Measurements from ENCODE around the gene SMAD6.

Gene SMAD6

GRCh38 chr15:66777596-66778313 lies 75.7 kb downstream of the SMAD6 start:
- DNase-seq = no peak

DNA sequence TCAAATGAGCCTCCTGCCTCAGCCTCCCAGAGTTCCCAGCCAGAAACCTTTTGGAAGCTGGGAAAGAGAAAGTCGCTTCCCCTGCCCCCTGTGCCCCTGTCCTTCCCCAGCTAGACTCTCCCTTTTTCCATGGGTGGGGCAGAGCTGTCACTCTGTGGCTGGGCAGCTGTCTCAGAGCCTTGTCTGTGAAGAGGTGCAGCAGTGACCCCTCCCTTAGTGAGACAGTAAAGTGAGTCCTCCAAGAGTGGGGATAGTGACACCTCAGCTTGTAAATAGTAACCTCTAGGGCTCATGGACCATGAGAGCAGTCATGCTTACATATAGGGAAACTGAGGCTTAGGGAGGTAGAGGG lies 76.3 kb downstream of the SMAD6 start:
- DNase-seq = no peak

- no peak for DNase-seq
Observed at GRCh38 chr15:66778716-66779115, 76.7 kb downstream of the SMAD6 start.

GRCh38 chr15:66779331-66780009 lies 77.4 kb downstream of the SMAD6 start:
- DNase-seq = no peak

DNA sequence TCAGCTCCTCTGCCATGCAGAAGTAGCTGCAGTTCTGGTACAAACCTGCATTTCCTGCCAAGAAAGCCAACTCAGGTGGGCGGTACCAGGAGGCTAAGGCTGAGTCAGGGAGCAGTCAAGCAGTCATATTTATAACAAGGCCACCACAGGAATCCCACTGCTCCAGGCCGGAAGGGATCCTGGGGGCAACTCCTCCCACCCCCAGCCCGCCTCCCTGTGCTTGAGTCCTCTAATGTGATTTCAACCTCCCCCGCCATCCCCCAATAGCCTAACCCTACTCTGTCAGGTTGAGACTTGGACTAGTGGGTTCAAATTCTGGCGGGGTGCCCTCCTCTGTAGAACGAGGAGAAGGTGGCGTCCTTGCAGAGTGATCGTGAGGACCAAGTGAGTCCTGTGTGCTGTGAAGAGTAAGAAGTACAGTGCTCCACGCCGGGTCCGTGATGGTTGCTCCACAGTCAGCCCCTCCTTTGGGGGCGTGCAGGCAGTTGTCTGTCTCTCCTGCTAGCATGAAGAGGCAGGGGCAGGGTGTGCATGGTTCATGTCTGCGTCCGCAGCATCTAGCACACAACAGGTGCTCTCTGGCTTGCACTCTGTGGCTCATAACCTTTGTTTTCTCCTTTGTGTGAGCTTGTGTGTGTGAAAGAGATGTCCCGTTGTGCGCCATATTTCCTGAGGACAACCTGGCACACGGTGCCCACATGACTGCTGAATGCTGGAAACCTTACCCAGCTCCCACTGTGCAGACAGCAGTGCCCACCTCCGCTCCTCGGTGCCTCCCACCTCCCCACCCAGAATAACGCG lies 78.3 kb downstream of the SMAD6 start:
- no peak for DNase-seq

DNA sequence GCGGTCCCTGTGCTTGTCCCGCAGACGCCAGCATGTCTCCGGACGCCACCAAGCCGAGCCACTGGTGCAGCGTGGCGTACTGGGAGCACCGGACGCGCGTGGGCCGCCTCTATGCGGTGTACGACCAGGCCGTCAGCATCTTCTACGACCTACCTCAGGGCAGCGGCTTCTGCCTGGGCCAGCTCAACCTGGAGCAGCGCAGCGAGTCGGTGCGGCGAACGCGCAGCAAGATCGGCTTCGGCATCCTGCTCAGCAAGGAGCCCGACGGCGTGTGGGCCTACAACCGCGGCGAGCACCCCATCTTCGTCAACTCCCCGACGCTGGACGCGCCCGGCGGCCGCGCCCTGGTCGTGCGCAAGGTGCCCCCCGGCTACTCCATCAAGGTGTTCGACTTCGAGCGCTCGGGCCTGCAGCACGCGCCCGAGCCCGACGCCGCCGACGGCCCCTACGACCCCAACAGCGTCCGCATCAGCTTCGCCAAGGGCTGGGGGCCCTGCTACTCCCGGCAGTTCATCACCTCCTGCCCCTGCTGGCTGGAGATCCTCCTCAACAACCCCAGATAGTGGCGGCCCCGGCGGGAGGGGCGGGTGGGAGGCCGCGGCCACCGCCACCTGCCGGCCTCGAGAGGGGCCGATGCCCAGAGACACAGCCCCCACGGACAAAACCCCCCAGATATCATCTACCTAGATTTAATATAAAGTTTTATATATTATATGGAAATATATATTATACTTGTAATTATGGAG lies 79.1 kb downstream of the SMAD6 start:
- DNase-seq = no peak

DNA sequence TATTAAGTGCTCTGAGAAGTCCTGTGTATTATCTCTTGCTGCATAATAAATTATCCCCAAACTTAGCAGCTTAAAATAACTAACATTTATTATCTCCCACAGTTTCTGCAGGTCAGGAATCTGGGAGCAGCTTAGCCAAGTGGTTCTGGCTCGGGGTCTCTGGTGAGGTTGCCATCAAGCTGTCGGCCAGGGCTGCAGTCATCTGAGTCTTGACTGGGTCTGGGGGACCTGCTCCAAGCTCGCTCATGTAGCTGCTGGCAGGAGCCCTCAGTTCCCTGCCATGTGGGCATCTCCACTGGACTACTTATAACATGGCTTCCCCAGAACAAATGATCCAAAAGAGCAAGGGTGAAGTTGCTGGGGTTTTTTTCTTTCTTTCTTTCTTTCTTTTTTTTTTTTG lies 80.7 kb downstream of the SMAD6 start:
- no peak for DNase-seq

- DNase-seq = no peak
Observed at GRCh38 chr15:66783314-66783713, 81.3 kb downstream of the SMAD6 start.

DNA sequence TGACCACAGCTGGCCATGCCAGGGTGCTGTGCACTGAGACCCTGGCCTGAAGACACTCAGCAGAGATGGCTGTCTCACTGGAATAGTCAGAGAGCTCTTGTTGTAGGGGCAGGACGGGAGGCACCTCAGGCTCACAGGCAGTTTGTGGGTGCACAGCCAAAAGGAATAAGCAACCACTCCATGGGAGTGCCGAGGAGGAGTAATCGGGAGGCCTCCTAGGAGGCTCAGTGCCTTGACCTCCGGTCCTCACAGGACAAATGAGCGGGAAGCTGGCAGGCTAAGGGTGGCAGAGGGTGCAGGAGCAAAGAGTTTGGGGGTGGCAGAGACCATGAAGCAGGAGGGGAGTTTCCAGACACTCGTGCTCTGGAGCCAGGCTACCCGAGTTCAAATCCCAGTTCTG lies 81.7 kb downstream of the SMAD6 start:
- no peak for DNase-seq

- no peak for DNase-seq
Observed at GRCh38 chr15:66784174-66784573, 82.1 kb downstream of the SMAD6 start.

GRCh38 chr15:66785637-66786036 lies 83.6 kb downstream of the SMAD6 start:
- DNase-seq = no peak

DNA sequence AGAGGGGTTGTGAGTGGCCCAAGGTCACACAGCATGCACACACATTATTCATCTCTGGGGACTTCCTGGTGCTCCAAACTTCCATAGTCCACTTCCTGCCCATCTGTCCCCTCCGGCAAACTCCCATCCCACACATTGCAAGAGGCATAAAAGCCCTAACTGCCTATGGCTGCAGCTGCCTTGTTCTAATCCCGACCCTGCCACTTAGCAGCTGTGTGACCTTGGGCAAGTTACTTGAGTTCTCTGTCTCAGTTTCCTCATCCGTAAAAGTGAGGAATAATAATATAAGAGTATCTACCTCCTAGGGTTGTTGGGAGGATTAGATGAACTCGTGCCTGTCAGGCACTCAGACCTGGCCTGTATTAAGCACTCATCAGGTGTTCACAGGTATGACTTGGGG lies 84.2 kb downstream of the SMAD6 start:
- no peak for DNase-seq

- no peak for DNase-seq
Observed at GRCh38 chr15:66786708-66787488, 84.9 kb downstream of the SMAD6 start.

DNA sequence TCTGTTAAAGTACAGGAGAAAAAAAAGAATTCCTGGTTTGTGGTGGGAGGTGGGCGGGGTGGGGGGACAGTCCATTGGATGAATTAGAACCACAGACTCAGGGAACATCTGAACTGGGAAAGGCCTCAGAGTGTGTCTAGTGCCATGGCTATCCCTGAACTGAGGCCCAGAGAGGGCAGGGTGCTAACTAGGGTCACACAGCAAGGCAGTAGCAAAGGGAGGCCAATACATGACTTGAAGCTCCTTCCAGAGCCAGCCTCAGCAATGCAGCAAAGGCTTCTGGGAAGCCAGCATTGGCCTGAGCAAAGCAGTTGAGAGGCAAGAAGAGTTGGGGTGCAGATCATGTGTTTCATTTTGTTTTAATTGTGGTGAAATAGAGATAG lies 85.4 kb downstream of the SMAD6 start:
- no peak for DNase-seq

DNA sequence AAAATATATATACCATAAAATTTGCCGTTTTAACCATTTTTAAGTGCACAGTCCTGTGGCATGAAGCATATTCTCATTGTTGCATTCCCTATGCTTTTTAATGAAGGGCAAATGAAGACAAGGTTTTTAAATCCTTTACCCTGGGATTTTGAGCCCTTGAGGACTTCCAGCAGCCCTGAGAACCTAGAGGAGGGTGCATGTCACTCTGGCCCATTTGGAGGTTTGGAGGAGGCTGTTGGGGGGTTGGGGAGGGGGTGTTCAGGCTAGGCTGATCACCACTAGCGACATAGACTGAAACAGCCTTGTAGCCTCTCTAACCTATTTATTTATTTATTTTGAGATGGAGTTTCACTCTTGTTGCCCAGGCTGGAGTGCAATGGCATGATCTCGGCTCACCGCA lies 86.0 kb downstream of the SMAD6 start:
- no peak for DNase-seq

DNA sequence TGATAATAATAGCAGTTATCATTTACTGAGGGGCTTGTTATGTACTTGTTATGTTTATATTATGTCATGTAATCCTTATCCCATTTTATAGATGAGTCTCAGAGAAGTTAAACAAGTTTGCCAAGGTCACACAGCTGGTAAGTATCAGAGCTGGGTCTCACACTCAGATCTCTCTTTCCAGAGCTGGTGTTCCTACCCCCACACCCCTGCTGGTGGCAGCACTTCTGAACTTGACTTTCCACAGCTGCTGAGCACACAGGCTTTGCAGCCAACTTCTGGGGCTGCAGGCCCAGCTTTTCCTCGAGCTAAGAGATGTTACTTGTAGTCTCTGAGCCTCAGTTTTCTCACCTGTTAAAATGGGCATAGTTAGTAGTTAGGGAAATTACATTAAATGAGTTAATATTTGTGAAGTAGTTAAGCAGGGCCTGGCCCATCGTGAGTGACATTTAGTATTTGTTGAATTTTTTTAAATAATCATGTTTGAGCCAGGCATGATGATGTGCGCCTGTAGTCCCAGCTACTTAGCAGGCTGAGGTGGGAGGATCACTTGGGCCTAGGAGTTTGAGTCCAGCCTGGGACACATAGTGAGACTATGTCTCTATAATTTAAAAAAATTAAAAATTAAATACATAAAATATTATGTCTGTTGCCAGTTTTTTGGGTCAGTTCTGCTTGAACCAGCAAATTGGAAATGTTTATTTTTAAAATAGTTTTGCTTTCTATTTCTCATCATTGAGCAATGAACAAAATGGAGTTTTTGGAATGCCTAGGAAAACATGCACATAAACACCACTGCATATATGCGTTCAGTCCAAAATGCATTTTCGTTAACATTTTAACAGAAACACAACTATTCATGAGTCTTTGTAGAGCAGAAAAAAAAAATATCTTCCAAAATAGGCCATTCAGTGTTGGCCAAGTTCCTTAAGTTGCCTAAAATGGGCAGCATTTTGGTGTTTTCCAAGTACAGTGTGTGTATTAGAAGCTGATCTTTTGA lies 87.3 kb downstream of the SMAD6 start:
- DNase-seq = no peak

DNA sequence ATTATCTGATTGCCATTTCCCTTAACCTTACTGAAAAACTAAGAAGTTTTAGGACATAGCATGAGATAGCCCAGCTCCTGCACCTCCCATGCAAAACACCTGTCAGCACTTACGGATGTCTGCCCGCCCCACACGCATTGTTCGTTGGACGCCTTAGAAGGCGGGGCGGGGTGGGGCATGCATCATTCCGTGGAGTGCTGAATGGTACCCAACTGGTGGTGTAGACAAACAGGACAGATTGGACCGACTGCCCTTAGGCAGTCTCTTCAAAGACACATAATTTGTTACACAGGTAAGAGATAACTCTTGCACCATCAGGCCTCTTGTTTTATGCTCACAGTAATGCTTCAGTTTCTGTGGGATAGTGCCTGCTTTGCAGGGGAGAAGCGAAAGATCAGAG lies 93.8 kb downstream of the SMAD6 start:
- DNase-seq = no peak

- DNase-seq = no peak
Observed at GRCh38 chr15:66796343-66796742, 94.3 kb downstream of the SMAD6 start.

DNA sequence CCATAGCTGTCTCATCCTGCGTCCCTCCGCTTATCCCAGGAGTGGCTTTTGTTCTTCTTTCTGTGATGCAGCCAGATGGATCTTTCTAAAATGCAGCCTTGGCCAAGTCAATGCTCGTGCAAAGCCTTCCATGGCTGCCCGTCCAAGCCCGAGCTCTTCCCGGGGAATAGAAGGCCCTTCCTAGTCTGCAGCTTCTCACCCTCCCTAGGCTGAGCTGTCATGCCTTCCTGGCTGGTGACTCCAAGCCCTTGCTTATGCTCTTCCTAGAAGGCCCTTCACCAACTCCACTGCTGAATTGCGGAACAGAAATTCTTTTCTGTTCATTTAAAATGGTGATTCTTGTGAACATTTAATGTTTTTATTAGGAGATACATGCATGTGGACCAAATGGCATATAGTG lies 95.9 kb downstream of the SMAD6 start:
- no peak for DNase-seq

DNA sequence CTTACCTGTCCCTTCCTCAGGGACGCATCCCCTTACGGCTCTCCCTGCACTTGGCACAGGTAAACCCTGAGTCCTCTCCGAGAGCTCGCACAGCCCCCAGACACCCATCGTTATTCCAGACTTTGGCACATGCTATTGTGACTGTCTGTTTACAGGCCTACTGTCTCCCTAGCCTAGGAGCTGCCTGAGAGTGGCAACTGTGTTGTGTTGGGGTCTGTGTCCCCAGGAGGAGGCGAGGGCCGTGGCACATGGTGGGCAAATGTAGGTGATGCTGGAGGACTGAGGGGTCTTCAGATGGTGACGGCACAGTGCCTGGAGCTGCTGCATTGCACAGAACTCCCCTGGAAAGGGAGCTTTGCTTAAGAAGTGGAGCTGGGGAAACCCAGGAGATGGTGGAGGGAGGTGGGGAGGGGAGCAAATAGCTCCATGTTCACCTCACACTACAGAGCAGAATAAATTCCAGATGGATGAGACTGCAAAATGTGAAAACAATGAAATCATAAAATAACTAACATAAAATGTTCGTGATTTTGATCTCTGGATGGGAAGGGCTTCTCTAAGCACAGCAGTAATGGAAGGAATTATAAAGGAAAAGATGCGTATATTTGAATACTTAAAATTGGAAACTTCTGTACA lies 96.5 kb downstream of the SMAD6 start:
- no peak for DNase-seq

- no peak for DNase-seq
Observed at GRCh38 chr15:66799242-66799641, 97.2 kb downstream of the SMAD6 start.
